K562 (cell line): ENCODE measurements around the gene VWF. TPM values are rescaled to one million over a fixed set of nuclear protein-coding genes. Genes with fewer than 3 reads are reported as not detected.

ENCODE experiments used
- CC2D1A ChIP-seq: fragments of 450-650 bp; IDR thresholded peaks from 2 replicates; pipeline ENCODE4 v1.6.1; 2017; ENCODE audit warnings: mild to moderate bottlenecking
- NONO ChIP-seq, 2 experiments: fragments of 200-400 bp in 1 of 2; fragments of 450-650 bp in 1 of 2; formaldehyde crosslinking in 1 of 2; IDR thresholded peaks; 2 replicates each; pipeline ENCODE4 v1.6.1; 2017; ENCODE audit warnings: low read depth in 2 of 2, mild to moderate bottlenecking in 2 of 2, moderate library complexity in 2 of 2, low read length in 1 of 2
- POLR3A ChIP-seq: IDR thresholded peaks from 2 replicates; pipeline ENCODE4 v1.6.1; 2011; ENCODE audit warnings: borderline replicate concordance, mild to moderate bottlenecking, moderate library complexity; ENCODE audit not compliant: insufficient read length, insufficient read depth; ENCODE audit errors: extremely low read depth
- SMARCA4 ChIP-seq: fragments of 450-650 bp; IDR thresholded peaks from 2 replicates; pipeline ENCODE4 v1.6.1; 2016
- SMARCB1 ChIP-seq: IDR thresholded peaks from 2 replicates; pipeline ENCODE4 v1.6.1; 2011; ENCODE audit warnings: improper control_type of control experiment, low read depth; ENCODE audit not compliant: insufficient read length
- SRSF7 ChIP-seq: fragments of 200-400 bp; formaldehyde crosslinking; optimal IDR thresholded peaks from 2 replicates; pipeline ENCODE3; 2017; ENCODE audit warnings: mild to moderate bottlenecking, low read depth, low read length
- STAG1 ChIP-seq: sonication (generic); formaldehyde crosslinking; IDR thresholded peaks from 2 replicates; pipeline ENCODE4 v1.5.0; 2020; ENCODE audit warnings: missing genetic modification reagents, borderline replicate concordance
- ZNF780A ChIP-seq: fragments of 250-450 bp; sonication (Bioruptor Pico); IDR thresholded peaks from 2 replicates; pipeline ENCODE4 v1.5.0; 2021; ENCODE audit warnings: mild to moderate bottlenecking
- polyA plus RNA-seq, 8 experiments: library from polyadenylated mRNA; depleted of rRNA in 4 of 8; stranded (reverse) in 5 of 8; unstranded in 3 of 8; fragments of >200 nt; fragmentation: Nextera tagmentation in 2 of 8; fragmentation: Illumina TruSeq in 1 of 8; extraction: Ambion mirVana in 2 of 8; extraction: Trizol in 1 of 8; gene quantifications; 2 replicates each; pipeline versions ENCODE4 v1.2.1 to v1.2.3, GENCODE V29; 2011 to 2014; ENCODE audit warnings: inconsistent platforms in 1 of 8, missing spikeins in 1 of 8
- total RNA-seq, 7 experiments: library from RNA; depleted of rRNA in 6 of 7; stranded (reverse); fragments of >200 nt in 6 of 7; fragmentation: Illumina TruSeq in 2 of 7; extraction: Trizol in 2 of 7; gene quantifications; 2 replicates each; pipeline versions ENCODE4 v1.2.1 to v1.2.3, GENCODE V29; 2011 to 2021; ENCODE audit warnings: low replicate concordance in 1 of 7
- TF ChIP-seq, protein P1 (sequence below), 2 experiments: fragments of 450-650 bp; formaldehyde crosslinking in 1 of 2; IDR thresholded peaks; 2 replicates each; pipeline versions ENCODE4 v1.4.0 to v1.6.1; 2014 to 2020; ENCODE audit warnings: mild to moderate bottlenecking in 2 of 2, borderline replicate concordance in 1 of 2, low read depth in 1 of 2
- TF ChIP-seq, protein P2 (sequence below): fragments of 450-650 bp; IDR thresholded peaks from 2 replicates; pipeline ENCODE4 v1.7.0; 2016; ENCODE audit warnings: borderline replicate concordance

VWF gene
- total and polyA plus RNA-seq, 9 of the 15 experiments (the other 6 are each of a cell fraction or from before 2014, with no cell fraction given), result 0.53 TPM; not detected in 8

DNA sequence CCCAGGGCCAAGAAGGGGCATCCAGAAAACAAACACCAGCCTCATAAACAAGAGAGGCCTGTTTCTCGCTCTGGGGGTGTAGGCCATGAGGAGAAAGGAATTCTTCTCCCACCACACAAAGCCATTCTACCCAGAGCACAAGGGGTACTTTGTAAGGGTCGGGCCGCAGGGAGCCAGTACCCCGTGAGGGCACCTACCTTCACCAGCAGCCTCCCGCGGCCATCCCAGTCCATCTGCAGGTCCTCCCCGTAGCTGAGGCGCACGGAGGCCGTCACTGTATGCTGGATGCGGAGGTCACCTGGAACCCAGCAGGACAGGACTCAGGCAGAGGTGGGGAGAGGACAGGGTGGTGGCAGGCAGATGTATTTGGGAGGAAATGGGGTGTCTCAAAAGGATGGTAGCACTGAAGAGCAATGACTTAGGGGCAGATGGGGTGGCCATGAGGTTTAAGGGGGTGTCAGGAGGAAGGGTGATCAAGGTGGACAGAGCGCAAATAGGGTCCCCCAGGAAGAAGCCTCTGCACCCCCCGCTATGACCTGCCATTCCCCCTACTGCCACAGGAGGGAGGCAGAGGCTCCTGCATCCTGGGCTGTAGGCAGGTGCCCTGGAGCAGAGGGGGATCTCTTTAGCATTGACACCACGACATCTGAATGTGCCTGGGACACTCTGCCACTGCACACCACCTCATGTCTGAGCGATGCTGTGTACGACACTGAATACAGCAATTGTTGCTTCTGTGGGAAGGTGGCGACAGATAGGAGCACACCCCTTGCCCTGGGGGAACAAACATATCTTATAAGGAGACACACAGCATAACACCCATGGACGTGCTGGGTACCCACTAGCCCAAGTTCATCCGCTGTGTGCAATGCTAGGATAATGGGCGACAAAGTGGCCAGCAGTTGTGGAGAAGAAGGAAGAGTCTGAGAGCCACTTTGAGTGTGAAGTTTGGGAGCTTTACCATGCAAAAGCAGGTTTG lies 61.4 kb downstream of the VWF start (continued):
- TF ChIP-seq, protein P1, sequence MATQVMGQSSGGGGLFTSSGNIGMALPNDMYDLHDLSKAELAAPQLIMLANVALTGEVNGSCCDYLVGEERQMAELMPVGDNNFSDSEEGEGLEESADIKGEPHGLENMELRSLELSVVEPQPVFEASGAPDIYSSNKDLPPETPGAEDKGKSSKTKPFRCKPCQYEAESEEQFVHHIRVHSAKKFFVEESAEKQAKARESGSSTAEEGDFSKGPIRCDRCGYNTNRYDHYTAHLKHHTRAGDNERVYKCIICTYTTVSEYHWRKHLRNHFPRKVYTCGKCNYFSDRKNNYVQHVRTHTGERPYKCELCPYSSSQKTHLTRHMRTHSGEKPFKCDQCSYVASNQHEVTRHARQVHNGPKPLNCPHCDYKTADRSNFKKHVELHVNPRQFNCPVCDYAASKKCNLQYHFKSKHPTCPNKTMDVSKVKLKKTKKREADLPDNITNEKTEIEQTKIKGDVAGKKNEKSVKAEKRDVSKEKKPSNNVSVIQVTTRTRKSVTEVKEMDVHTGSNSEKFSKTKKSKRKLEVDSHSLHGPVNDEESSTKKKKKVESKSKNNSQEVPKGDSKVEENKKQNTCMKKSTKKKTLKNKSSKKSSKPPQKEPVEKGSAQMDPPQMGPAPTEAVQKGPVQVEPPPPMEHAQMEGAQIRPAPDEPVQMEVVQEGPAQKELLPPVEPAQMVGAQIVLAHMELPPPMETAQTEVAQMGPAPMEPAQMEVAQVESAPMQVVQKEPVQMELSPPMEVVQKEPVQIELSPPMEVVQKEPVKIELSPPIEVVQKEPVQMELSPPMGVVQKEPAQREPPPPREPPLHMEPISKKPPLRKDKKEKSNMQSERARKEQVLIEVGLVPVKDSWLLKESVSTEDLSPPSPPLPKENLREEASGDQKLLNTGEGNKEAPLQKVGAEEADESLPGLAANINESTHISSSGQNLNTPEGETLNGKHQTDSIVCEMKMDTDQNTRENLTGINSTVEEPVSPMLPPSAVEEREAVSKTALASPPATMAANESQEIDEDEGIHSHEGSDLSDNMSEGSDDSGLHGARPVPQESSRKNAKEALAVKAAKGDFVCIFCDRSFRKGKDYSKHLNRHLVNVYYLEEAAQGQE (IDR thresholded peaks at IDR 0.05; ENCODE audit: borderline replicate concordance), result peak; percentile 69
- TF ChIP-seq, protein P1 (CRISPR knock-in tag; IDR thresholded peaks at IDR 0.05; ENCODE audit: low read depth), result no peak
- peak; percentile 92; the same call in 1 of the 2 replicates for TF ChIP-seq STAG1
- TF ChIP-seq SMARCA4, result no peak
- no peak for TF ChIP-seq POLR3A
- peak; percentile 43; the same call in 1 of the 2 replicates for TF ChIP-seq CC2D1A
- TF ChIP-seq, protein P2, sequence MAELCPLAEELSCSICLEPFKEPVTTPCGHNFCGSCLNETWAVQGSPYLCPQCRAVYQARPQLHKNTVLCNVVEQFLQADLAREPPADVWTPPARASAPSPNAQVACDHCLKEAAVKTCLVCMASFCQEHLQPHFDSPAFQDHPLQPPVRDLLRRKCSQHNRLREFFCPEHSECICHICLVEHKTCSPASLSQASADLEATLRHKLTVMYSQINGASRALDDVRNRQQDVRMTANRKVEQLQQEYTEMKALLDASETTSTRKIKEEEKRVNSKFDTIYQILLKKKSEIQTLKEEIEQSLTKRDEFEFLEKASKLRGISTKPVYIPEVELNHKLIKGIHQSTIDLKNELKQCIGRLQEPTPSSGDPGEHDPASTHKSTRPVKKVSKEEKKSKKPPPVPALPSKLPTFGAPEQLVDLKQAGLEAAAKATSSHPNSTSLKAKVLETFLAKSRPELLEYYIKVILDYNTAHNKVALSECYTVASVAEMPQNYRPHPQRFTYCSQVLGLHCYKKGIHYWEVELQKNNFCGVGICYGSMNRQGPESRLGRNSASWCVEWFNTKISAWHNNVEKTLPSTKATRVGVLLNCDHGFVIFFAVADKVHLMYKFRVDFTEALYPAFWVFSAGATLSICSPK, result no peak
- TF ChIP-seq ZNF780A, result no peak
- no peak for TF ChIP-seq SMARCB1
- TF ChIP-seq SRSF7, result no peak
- no peak for TF ChIP-seq NONO (IDR thresholded peaks at IDR 0.05; ENCODE audit: low read depth in 2 of 2, low read length in 1 of 2)
